HG03045 (cell line): ENCODE measurements around the gene MAMSTR.
"Not testable (repeated sequence)": the region's sequence is repeated elsewhere in the genome, so short reads cannot be mapped to it uniquely, and the experiment has no call there.

Source experiments
- ATAC-seq: cut with Tn5 transposase; IDR thresholded peaks from one replicate; pipeline ENCODE4 v1.9.1; 2021; ENCODE audit warnings: mild to moderate bottlenecking, moderate library complexity; ENCODE audit not compliant: unreplicated experiment

The MAMSTR gene

DNA sequence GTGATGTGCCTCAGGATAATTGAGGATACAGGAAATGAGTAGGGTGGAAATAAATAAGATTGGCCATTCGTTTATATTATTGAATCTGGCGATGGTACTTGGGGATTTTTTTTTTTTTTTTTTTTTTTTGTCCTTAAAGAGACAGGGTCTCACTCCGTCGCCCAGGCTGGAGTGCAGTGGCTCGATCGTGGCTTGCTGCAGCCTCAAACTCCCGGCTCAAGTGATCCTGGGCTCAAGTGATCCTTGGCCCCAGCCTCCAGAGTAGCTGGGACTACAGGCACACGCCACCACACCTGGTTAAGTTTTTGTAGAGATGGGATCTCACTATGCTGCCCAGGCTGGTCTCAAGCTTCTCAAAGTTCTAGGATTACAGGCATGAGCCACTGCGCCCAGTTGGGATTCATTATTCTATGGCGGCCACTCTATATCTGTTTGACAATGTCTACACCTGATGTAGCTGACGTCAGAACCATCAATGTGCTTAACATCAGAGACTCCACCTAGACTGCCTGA, 2.7 kb upstream of the MAMSTR start:
- ATAC-seq: no peak

DNA sequence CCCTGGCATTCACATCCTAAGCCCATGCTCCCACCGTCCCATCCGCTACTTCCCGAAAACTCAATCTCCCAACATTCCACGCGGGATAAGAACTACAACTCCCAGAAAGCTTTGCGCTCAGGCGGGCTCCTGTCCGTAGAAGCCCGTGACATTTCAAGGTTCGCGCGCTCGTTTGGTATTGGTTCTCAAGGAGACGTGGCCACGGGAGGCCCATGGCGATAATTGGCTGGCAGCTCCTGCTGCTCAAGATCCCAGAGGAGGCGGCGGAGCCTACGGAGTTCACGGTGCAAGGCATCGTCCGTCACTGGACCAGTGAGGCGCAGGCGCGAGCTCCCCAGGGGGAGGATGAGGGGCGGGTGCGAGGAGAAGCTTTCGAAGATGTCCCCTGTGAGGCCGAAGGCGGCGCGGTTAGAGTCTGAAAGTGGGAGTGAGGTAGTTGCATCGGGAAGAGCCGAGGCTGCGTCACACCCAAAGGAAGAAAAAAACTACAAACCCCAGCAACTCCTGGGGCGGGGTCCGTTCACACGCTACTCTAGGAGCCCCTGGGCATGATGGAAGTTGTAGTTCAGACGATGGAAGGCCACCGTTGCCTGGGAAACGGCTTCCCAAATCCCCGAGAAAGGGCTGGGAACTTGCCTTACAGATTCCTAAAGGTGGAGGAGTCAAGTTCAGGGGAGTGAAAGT, 1.2 kb upstream of the MAMSTR start:
- ATAC-seq: peak; percentile 81

- ATAC-seq: no peak
Observed at GRCh38 chr19:48720251-48720612, 707 bp upstream of the MAMSTR start.

DNA sequence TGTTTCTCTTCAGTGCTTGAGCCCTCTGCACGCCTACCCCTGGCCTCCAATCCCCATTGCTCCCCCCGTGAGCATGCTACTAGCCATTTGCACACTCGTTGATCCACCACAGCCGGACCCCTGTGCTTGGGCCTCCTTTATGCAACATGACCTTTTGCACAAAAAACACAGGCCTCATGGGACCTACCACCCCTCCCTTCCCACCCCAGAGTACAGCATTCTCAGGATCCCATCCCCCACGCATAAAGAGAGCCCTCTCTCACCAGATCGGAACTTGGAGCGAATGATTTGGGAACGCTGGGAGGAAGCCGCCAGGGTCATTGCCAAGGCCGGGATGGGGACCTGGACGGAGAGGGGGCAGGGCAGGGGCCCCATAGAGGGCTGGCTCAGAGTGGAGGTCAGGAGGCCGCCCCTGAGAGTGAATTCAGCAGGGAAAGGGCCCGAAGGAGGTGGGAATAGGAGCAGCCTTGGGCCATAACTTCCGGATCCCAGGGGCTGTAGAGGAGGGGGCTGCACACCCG, 754 bp downstream of the MAMSTR start:
- ATAC-seq: no peak

DNA sequence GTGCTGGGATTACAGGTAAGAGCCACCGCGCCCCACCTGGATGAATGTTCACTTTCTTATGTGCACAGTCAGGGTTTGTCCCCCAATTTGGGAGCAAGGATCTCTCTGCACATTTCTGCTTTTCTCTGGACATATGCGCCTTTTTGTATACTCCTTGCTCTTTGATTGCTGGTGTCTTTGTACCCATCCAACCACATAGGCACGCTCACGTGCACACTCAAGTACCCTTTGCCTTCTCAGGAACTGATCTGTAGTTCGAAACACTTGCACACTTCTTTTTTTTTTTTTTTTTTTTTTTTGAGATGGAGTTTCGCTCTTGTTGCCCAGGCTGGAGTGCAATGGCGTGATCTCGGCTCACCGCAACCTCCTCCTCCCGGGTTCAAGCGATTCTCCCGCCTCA, 1.4 kb downstream of the MAMSTR start:
- not testable (repeated sequence) for ATAC-seq

- no peak for ATAC-seq
Observed at GRCh38 chr19:48716562-48717291, 2.8 kb downstream of the MAMSTR start.

DNA sequence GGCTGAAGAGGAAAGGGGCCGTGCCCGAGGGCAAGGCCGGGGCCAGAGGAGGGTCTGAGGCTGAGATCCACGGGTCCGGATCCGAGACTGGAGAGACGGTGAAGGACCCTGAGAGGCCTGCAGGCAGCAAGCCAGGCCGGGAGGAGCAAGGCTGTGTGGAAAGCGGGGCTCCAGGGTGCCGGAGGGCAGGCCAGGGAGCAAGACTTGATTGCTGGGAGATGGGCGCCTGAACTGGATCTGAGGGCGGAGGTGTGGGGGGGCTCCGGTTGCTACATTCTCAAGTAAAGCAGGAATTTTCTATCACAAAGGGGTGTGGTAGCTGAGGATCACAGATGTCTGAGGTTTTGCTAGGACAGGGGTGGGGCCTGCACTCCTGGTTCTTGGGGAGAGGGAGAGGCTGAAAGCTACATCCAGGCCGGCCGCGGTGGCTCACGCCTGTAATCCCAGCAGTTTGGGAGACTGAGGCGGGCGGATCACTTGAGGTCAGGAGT, 3.8 kb downstream of the MAMSTR start:
- ATAC-seq: no peak

DNA sequence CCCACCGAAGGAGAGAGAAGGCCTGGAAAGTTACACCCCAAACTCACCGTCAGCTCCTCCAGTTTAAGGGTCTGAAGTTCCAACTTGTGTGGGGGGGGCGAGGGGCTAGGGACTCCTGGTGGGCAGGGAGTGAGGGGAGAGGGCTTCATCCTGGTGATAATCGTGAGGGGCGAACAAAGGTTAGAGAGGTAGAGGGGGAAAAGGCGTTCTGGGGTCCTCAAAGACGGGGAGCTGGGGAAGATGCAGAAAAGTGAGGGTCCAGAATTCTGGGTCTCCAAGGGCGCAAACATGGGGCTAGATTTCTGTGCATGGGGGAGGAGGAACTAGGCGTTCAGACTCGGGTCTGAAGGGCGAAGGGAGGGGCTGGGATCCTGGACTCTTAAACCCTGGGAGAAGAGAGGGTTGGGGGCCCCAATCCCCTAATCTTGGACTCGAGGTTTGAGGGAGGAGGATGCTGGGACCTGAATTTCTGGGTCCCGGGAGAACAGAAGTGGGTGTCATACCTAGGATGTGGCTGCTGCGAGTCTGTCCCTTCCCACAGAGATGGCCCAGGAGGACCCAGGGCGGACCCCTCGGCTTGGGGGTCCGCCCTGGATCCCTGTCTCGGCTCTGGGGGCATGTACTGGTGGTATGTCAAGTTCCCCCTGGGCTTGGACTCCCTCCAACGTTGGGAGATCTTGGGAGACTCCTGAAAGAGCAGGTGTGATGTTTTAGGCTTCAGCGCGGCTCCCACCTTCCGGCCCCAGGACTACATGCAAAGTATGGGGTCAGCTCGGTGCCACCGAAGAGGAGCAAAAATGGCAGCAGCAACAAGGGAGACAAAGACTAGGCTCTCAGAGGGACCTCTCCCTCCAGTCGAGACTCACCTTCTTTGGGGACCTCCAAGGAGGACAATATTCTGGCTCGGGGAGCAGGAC, 4.5 kb downstream of the MAMSTR start:
- ATAC-seq: no peak

GRCh38 chr19:48713864-48714755, 5.4 kb downstream of the MAMSTR start:
- peak; percentile 89 for ATAC-seq

GRCh38 chr19:48713041-48713863, 6.3 kb downstream of the MAMSTR start:
- ATAC-seq: no peak

DNA sequence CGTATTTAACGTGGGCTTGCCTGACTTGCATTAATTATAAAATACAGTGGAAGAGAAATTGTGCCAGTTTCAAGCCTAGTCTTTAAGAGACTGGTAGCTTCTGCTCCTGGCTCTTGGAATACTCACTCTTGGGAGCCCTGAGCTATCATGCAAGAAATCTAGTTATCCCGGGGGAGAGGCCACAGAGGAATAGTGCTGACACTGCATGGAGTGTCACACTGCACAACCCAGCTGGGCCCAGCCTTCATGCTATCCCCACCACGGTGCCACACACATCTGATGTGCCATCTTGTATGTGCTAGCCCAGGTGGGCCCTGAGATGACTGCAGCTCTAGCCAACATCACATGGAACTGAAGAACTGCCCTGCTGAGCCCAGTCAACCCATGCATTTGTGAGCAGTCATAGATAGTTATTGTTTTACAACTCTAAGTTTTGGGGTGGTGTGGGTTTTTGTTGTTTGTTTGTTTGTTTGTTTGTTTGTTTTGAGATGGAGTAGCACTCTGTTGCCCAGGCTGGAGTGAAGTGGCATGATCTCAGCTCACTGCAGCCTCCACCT, 8.3 kb downstream of the MAMSTR start:
- ATAC-seq: no peak

GRCh38 chr19:48708471-48708870, 11.1 kb downstream of the MAMSTR start:
- ATAC-seq: no peak

GRCh38 chr19:48705431-48705830, 14.1 kb downstream of the MAMSTR start:
- no peak for ATAC-seq

- no peak for ATAC-seq
Observed at GRCh38 chr19:48703316-48703715, 16.2 kb downstream of the MAMSTR start.

DNA sequence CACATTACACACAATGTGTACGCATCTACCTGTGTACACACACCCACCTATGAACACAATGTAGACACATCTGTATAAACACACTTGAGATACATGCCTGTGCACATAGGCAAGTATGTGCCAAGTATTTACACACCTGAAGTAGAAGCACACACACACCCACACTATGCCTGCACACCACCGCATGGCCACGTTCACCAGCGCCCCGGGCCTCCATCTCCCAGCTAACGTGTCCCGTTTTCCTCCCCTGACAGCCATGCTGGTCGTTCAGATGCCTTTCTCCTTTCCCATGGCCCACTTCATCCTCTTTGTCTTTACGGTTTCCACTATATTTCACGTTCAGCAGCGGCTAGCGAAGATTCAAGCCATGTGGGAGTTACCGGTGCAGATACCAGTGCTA, 16.8 kb downstream of the MAMSTR start:
- no peak for ATAC-seq

DNA sequence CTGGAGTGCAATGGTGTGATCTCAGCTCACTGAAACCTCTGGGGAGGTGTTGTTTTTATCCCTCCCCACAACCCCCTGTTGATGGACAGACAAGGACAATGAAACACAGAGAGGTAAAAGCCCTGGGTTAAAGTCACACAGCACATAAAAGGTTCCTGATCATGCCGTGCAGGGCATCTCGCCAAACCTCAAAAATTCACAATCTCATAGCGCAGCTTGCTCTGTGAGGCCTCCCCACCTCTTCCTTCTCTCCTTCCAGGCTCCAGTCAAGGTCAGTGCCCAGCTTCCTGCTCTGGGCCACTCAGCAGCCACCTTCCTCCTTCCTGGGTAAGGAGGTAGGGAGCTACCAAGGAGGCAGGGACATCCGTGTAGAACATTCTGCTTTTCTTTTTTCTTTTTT, 21.5 kb downstream of the MAMSTR start:
- ATAC-seq: no peak

DNA sequence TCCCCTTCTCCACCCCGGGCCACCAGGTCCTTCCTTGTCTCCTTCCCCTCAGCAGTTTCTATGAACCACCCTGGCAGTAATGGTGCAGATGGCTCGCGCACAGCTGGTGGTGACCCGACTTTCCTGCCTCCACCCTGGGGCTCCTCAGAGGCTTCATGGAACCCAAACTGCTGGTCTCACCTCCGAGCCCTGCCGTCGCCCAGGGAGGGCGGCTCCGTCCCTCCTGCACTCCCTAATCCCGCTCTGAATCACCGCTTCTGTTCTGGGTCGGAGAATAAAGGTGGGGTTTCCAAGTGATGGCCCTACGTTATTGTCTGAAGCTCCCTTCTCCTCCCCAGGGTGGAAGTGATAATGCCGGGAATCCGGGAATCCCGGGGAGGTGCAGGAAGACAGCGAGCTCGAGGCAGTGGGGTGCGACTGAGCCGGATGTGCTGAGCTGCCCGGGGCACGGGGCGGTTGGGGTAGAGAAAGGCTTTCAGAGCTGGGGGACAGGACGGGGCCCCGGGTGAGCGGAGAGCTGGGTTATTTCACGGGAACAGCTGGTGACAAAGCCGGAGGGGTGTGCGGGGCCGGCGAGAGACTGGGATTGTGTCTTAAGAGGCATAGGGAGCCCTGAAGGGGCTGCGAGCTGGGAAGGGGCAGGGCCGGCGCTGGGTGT, 23.0 kb downstream of the MAMSTR start:
- ATAC-seq: no peak

GRCh38 chr19:48695743-48696352, 23.7 kb downstream of the MAMSTR start, which contains the start of gene FUT2:
Gene FUT2 (plus strand): TSS chr19:48695971. CDS start chr19:48702957, 6,986 bp downstream.
- ATAC-seq: no peak
